Endothelial cell of umbilical vein (primary cell): ENCODE data around the gene RHOBTB1. TPM values are rescaled to one million over a fixed set of nuclear protein-coding genes. Genes with fewer than 3 reads are reported as not detected.

Source experiments
- BruUV-seq: library from RNA; stranded (reverse); fragments of 400-500 nt; replicated peaks from 2 replicates; lab custom pipeline; 2021; lab: Mats Ljungman, UMichigan
- CTCF ChIA-PET: fragments of 300-600, 350-600 bp; sonication (Branson Sonifier 250); formaldehyde crosslinking; loops from one replicate; lab custom pipeline; 2021; ENCODE audit warnings: antibody characterized with exemption, inconsistent platforms; lab: Charles Lee
- POLR2A ChIA-PET: fragments of 300-600, 350-600 bp; sonication (Branson Sonifier 250); formaldehyde crosslinking; loops from one replicate; lab custom pipeline; 2021; ENCODE audit warnings: antibody characterized with exemption, inconsistent platforms; lab: Charles Lee
- DNase-seq: peaks from one replicate; pipeline ENCODE4 v3.0.0-alpha.2; 2011; ENCODE audit warnings: low read depth, low spot score
- FAIRE-seq: peaks from 2 replicates; lab custom pipeline; 2011; peaks lifted over from hg19 to GRCh38; lab: Jason Lieb, UNC
- H2AFZ ChIP-seq: 2 replicates; pipeline ENCODE4 v1.6.0; 2012; ENCODE audit warnings: low read depth, low read length, control low read depth, inconsistent platforms
- H3K27ac ChIP-seq: 2 replicates; pipeline ENCODE4 v1.5.1; 2011; ENCODE audit warnings: low read depth, mild to moderate bottlenecking, control low read depth, low read length, moderate library complexity; ENCODE audit not compliant: insufficient read depth
- H3K27me3 ChIP-seq, 2 experiments: 2 replicates each; pipeline versions ENCODE4 v1.6.0 to v1.6.1; 2011; ENCODE audit warnings: low read length in 2 of 2, mixed read lengths in 1 of 2; ENCODE audit not compliant: control insufficient read depth in 2 of 2, insufficient read depth in 2 of 2
- H3K36me3 ChIP-seq, 2 experiments: 2 replicates in 1 of 2; 3 replicates in 1 of 2; pipeline ENCODE4 v1.5.1; 2011; ENCODE audit warnings: low read length in 2 of 2, mild to moderate bottlenecking in 1 of 2, moderate library complexity in 1 of 2; ENCODE audit not compliant: control insufficient read depth in 2 of 2, insufficient read depth in 2 of 2; ENCODE audit errors: extremely low read depth in 1 of 2
- H3K4me1 ChIP-seq: 3 replicates; pipeline ENCODE4 v1.5.1; 2011; ENCODE audit warnings: mild to moderate bottlenecking, low read length; ENCODE audit not compliant: control insufficient read depth, insufficient read depth; ENCODE audit errors: extremely low read depth
- H3K4me2 ChIP-seq: 2 replicates; pipeline ENCODE4 v1.6.1; 2011; ENCODE audit warnings: low read length, control low read depth, mixed read lengths; ENCODE audit not compliant: insufficient read depth
- H3K4me3 ChIP-seq, 3 experiments: fragments of 200-600 bp in 1 of 3; sonication (generic), shearing (Covaris generic) in 1 of 3; replicated peaks in 1 of 3; 2 replicates each; pipeline ENCODE4 v1.5.1; 2011 to 2016; ENCODE audit warnings: control low read depth in 3 of 3, low read length in 3 of 3, mild to moderate bottlenecking in 2 of 3, inconsistent platforms in 1 of 3, low read depth in 1 of 3, moderate library complexity in 1 of 3; ENCODE audit not compliant: insufficient read depth in 1 of 3
- H3K79me2 ChIP-seq: 2 replicates; pipeline ENCODE4 v1.6.0; 2012; ENCODE audit warnings: low read length, inconsistent platforms; ENCODE audit not compliant: control insufficient read depth, insufficient read depth
- H3K9ac ChIP-seq: replicated peaks from 2 replicates; pipeline ENCODE3; 2011; ENCODE audit warnings: low read length, control low read depth; ENCODE audit not compliant: insufficient read depth; ENCODE audit errors: extremely low read depth
- H3K9me1 ChIP-seq: replicated peaks from 3 replicates; pipeline ENCODE4 v1.6.0; 2011; ENCODE audit warnings: mild to moderate bottlenecking, low read length; ENCODE audit not compliant: control insufficient read depth, insufficient read depth; ENCODE audit errors: extremely low read depth
- H3K9me3 ChIP-seq: replicated peaks from 2 replicates; pipeline ENCODE4 v1.5.1; 2012; ENCODE audit warnings: low read length, inconsistent platforms; ENCODE audit not compliant: control insufficient read depth, insufficient read depth
- H4K20me1 ChIP-seq: replicated peaks from 2 replicates; pipeline ENCODE3; 2011; ENCODE audit warnings: mild to moderate bottlenecking, low read length; ENCODE audit not compliant: control insufficient read depth, insufficient read depth; ENCODE audit errors: extremely low read depth
- EZH2 ChIP-seq: IDR thresholded peaks from 2 replicates; pipeline ENCODE4 v1.6.1; 2012; ENCODE audit warnings: borderline replicate concordance, low read depth, mild to moderate bottlenecking, moderate library complexity, low read length, inconsistent platforms; ENCODE audit not compliant: severe bottlenecking
- FOS ChIP-seq: IDR thresholded peaks from 2 replicates; pipeline ENCODE4 v1.6.1; 2011; ENCODE audit warnings: mild to moderate bottlenecking, low read length, moderate library complexity, borderline replicate concordance; ENCODE audit not compliant: insufficient read depth
- GATA2 ChIP-seq: IDR thresholded peaks from 2 replicates; pipeline ENCODE4 v1.7.0; 2011; ENCODE audit warnings: low read depth, mild to moderate bottlenecking, moderate library complexity, mixed read lengths, low read length; ENCODE audit not compliant: insufficient read length, insufficient read depth
- JUN ChIP-seq: IDR thresholded peaks from 2 replicates; pipeline ENCODE4 v1.6.1; 2011; ENCODE audit warnings: borderline replicate concordance, low read depth; ENCODE audit not compliant: insufficient read length, insufficient read depth
- MYC ChIP-seq: IDR thresholded peaks from one replicate; pipeline ENCODE4 v1.6.1; 2011; ENCODE audit warnings: mild to moderate bottlenecking, low read depth, low read length
- POLR2A ChIP-seq: IDR thresholded peaks from 2 replicates; pipeline ENCODE4 v1.6.1; 2012; ENCODE audit warnings: low read depth, mild to moderate bottlenecking, control low read depth, low read length
- POLR2AphosphoS5 ChIP-seq: IDR thresholded peaks from 2 replicates; pipeline ENCODE4 v1.6.1; 2012; ENCODE audit warnings: low read depth, mild to moderate bottlenecking, control low read depth, low read length, moderate library complexity; ENCODE audit not compliant: insufficient read depth
- dilution Hi-C: fragments of 300-500 bp; cut with MboI; formaldehyde crosslinking; loops from one replicate; pipeline ENCODE4 v1.15.0; 2019; ENCODE audit warnings: low sequenced_read_pairs; ENCODE audit not compliant: extremely low pct_ligation_motif_present
- intact Hi-C: fragments of 100-400 bp; cut with micrococcal nuclease; formaldehyde crosslinking; loops from one replicate; pipeline ENCODE4 v1.10.0; 2022
- polyA plus RNA-seq, 4 experiments: library from polyadenylated mRNA; depleted of rRNA in 3 of 4; stranded (reverse) in 3 of 4; unstranded in 1 of 4; fragments of >200 nt; gene quantifications; 2 replicates each; pipeline versions ENCODE4 v1.2.1 to v1.2.3, GENCODE V29; 2011 to 2012; ENCODE audit warnings: missing spikeins in 1 of 4
- total RNA-seq: library from RNA; stranded (reverse); gene quantifications from 2 replicates; pipeline ENCODE4 v1.2.3, GENCODE V29; 2021
- TF ChIP-seq, protein P1 (sequence below): IDR thresholded peaks from 2 replicates; pipeline ENCODE4 v1.6.1; 2011; ENCODE audit not compliant: insufficient read depth, insufficient read length
- TF ChIP-seq, protein P2 (sequence below), 2 donors: IDR thresholded peaks; 1 replicate in 1 of 2; 2 replicates in 1 of 2; pipeline ENCODE4 v1.5.1; 2011; ENCODE audit warnings: low read length in 2 of 2, mild to moderate bottlenecking in 2 of 2, moderate library complexity in 2 of 2, control low read depth in 1 of 2, inconsistent platforms in 1 of 2, low read depth in 1 of 2; ENCODE audit not compliant: insufficient read depth in 1 of 2; ENCODE audit errors: extremely low read depth in 1 of 2

Gene RHOBTB1
- total and polyA plus RNA-seq, 2 donors (not counting 3 experiments of a cell fraction or from before 2014, with no cell fraction given): 21.2 to 31.0 TPM

DNA sequence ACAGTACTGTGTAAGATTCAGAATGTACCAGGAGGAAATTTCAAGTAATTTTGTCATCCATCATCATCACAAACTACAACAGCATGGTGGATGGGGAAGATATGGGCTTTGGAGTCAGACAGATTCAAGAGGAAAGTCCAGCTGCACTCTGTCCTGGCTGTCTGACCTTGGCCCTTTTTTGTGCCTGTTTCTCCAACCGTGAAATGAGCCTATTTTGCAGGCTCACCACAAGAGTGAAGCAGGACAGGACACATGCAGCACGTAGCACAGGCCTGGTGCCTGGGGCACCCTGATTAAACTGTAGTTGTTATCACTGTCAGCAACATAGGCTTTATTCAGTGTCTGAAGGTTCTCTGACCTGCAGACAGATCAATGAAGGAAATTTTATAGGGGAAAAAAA lies 37.6 kb downstream of the RHOBTB1 start:
- H3K9ac ChIP-seq: no peak overlapping the region
- dilution Hi-C loops: no loop called here
- TF ChIP-seq GATA2 (no peak), JUN (no peak), FOS (no peak), POLR2A (no peak), MYC (no peak), EZH2 (no peak), POLR2AphosphoS5 (no peak)
- TF ChIP-seq, protein P1, sequence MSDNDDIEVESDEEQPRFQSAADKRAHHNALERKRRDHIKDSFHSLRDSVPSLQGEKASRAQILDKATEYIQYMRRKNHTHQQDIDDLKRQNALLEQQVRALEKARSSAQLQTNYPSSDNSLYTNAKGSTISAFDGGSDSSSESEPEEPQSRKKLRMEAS: no peak
- TF ChIP-seq, protein P2, sequence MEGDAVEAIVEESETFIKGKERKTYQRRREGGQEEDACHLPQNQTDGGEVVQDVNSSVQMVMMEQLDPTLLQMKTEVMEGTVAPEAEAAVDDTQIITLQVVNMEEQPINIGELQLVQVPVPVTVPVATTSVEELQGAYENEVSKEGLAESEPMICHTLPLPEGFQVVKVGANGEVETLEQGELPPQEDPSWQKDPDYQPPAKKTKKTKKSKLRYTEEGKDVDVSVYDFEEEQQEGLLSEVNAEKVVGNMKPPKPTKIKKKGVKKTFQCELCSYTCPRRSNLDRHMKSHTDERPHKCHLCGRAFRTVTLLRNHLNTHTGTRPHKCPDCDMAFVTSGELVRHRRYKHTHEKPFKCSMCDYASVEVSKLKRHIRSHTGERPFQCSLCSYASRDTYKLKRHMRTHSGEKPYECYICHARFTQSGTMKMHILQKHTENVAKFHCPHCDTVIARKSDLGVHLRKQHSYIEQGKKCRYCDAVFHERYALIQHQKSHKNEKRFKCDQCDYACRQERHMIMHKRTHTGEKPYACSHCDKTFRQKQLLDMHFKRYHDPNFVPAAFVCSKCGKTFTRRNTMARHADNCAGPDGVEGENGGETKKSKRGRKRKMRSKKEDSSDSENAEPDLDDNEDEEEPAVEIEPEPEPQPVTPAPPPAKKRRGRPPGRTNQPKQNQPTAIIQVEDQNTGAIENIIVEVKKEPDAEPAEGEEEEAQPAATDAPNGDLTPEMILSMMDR (IDR thresholded peaks at IDR 0.05; ENCODE audit: extremely low read depth in 1 of 2, insufficient read depth in 1 of 2, low read depth in 1 of 2, low read length in 2 of 2): no peak
- no peaks in the 10 kb centered on the region for H3K9me3 ChIP-seq
- intact Hi-C loops: no loop called here
- H3K27ac ChIP-seq: no peak overlapping the region
- CTCF ChIA-PET: no interaction called here
- H3K79me2 ChIP-seq: no peaks in the 10 kb centered on the region
- peaks cover 6% of the 10 kb centered on the region for H3K4me1 ChIP-seq
- BruUV-seq: no TSS peak
- H3K36me3 ChIP-seq: peaks cover 2% of the 10 kb centered on the region in 2 experiments
- FAIRE-seq (no peak), DNase-seq (no peak)
- no peaks in the 10 kb centered on the region for H3K9me1 ChIP-seq
- H3K4me3 ChIP-seq: no peak overlapping the region
- H4K20me1 ChIP-seq: no peaks in the 10 kb centered on the region
- no peak overlapping the region for H3K4me2 ChIP-seq
- POLR2A ChIA-PET: no interaction called here
- H2AFZ ChIP-seq: no peak overlapping the region
- H3K27me3 ChIP-seq: no peaks in the 10 kb centered on the region
